Measurements from ENCODE around the gene AIFM1. TPM values are rescaled to one million over a fixed set of nuclear protein-coding genes. Genes with fewer than 3 reads are reported as not detected.

AIFM1 gene
- polyA plus RNA-seq, 1 of the 3 experiments (the other 2 are of a cell fraction): 49.8 TPM

GRCh38 chrX:130211415-130212186 lies 46.0 kb upstream of the AIFM1 start:
- WGBS (ENCODE audit: low lambda C conversion rate): 48% methylated on average over 4 of the region's 4 CpGs
- H3K4me1 ChIP-seq (ENCODE audit: control insufficient read depth in 1 of 2, insufficient read depth in 2 of 2, low read depth in 1 of 2, low read length in 1 of 2): no peaks in the 10 kb centered on the region
- TF ChIP-seq YY1 (IDR thresholded peaks at IDR 0.05; ENCODE audit: low read depth) (no peak), EP300 (IDR thresholded peaks at IDR 0.05; ENCODE audit: borderline replicate concordance in 1 of 2, low read depth in 1 of 2, low read length in 1 of 2) (no peak), POLR2AphosphoS5 (IDR thresholded peaks at IDR 0.05; ENCODE audit: low read depth, low read length) (no peak), NFIC (IDR thresholded peaks at IDR 0.05; ENCODE audit: borderline replicate concordance) (no peak), GATA2 (CRISPR knock-in tag; IDR thresholded peaks at IDR 0.05) (no peak), TCF12 (IDR thresholded peaks at IDR 0.05) (no peak)
- TF ChIP-seq, protein P1, sequence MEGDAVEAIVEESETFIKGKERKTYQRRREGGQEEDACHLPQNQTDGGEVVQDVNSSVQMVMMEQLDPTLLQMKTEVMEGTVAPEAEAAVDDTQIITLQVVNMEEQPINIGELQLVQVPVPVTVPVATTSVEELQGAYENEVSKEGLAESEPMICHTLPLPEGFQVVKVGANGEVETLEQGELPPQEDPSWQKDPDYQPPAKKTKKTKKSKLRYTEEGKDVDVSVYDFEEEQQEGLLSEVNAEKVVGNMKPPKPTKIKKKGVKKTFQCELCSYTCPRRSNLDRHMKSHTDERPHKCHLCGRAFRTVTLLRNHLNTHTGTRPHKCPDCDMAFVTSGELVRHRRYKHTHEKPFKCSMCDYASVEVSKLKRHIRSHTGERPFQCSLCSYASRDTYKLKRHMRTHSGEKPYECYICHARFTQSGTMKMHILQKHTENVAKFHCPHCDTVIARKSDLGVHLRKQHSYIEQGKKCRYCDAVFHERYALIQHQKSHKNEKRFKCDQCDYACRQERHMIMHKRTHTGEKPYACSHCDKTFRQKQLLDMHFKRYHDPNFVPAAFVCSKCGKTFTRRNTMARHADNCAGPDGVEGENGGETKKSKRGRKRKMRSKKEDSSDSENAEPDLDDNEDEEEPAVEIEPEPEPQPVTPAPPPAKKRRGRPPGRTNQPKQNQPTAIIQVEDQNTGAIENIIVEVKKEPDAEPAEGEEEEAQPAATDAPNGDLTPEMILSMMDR (IDR thresholded peaks at IDR 0.05): no peak
- H3K79me2 ChIP-seq (ENCODE audit: insufficient read depth): no peaks in the 10 kb centered on the region
- H3K4me3 ChIP-seq (ENCODE audit: low read depth in 2 of 2, low read length in 1 of 2): no peak overlapping the region
- H3K27me3 ChIP-seq (ENCODE audit: insufficient read depth): peaks cover 4% of the 10 kb centered on the region; the same call in 1 of the 2 replicates
- no peak overlapping the region for H3K4me2 ChIP-seq
- peaks cover 31 to 40% of the 10 kb centered on the region in 2 experiments for H3K36me3 ChIP-seq (replicated peaks in 1 of 2; ENCODE audit: control insufficient read depth in 1 of 2, insufficient read depth in 2 of 2, low read length in 1 of 2)
- no peak overlapping the region for H2AFZ ChIP-seq (ENCODE audit: low read depth)
- ChIA-PET CTCF (interaction anchor here (0.6 kb wide), 1 partner anchor 19 kb away, joined by 3 read pairs; no protein-coding TSS in a partner anchor), POLR2A (no interaction called here)
- no peaks in the 10 kb centered on the region for H3K9me3 ChIP-seq
- no peak for DNase-seq
- no peak overlapping the region for H3K9ac ChIP-seq
- no peaks in the 10 kb centered on the region for H3F3A ChIP-seq (replicated peaks; ENCODE audit: insufficient read depth)
- no peaks in the 10 kb centered on the region for H4K20me1 ChIP-seq (ENCODE audit: insufficient read depth)
- no peaks in the 10 kb centered on the region for H3K9me2 ChIP-seq
- no peak overlapping the region for H3K27ac ChIP-seq (ENCODE audit: low read depth in 2 of 2, low read length in 1 of 2)

DNA sequence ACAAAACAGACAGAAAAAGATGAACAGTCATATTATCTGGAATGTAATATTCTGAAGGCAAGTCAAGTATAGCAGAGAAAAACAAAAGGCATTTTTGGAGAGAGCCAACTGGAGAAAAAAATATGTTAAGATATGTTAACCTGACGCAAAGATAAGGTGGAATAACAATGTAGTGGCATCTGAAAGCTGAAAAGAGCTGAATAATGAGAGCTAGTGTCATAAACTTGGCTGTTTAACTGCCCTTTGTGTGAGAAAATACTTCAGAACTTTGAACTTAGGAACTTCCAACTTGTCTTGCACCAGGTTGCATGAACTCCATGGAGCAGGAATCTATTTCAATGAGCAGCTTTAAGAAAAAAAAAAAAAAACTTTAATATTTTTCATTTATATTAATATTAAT lies 39.0 kb upstream of the AIFM1 start:
- Histone ChIP-seq H3K9me2 (no peaks in the 10 kb centered on the region), H3K4me2 (no peak overlapping the region), H3K27me3 (ENCODE audit: insufficient read depth) (peaks cover 10% of the 10 kb centered on the region; the same call in 1 of the 2 replicates), H3K36me3 (replicated peaks in 1 of 2; ENCODE audit: control insufficient read depth in 1 of 2, insufficient read depth in 2 of 2, low read length in 1 of 2) (peaks cover 9 to 16% of the 10 kb centered on the region in 2 experiments), H3F3A (replicated peaks; ENCODE audit: insufficient read depth) (no peaks in the 10 kb centered on the region), H3K4me1 (ENCODE audit: control insufficient read depth in 1 of 2, insufficient read depth in 2 of 2, low read depth in 1 of 2, low read length in 1 of 2) (no peaks in the 10 kb centered on the region), H3K9me3 (no peaks in the 10 kb centered on the region), H3K9ac (no peak overlapping the region), H2AFZ (ENCODE audit: low read depth) (no peak overlapping the region), H3K4me3 (ENCODE audit: low read depth in 2 of 2, low read length in 1 of 2) (no peak overlapping the region), H3K27ac (ENCODE audit: low read depth in 2 of 2, low read length in 1 of 2) (no peak overlapping the region), H3K79me2 (ENCODE audit: insufficient read depth) (no peaks in the 10 kb centered on the region), H4K20me1 (ENCODE audit: insufficient read depth) (no peaks in the 10 kb centered on the region)
- WGBS (ENCODE audit: low lambda C conversion rate): 40% methylated on average over 1 of the region's 1 CpG
- POLR2A ChIA-PET: no interaction called here
- no peak for DNase-seq
- CTCF ChIA-PET: interaction anchor here (0.6 to 2.0 kb wide), 3 partner anchors 12 to 125 kb away, joined by 3 to 12 read pairs (median 5); no protein-coding TSS in a partner anchor
- TF ChIP-seq MEF2A (IDR thresholded peaks at IDR 0.05; ENCODE audit: borderline replicate concordance, low read depth) (no peak), RFX5 (IDR thresholded peaks at IDR 0.05; ENCODE audit: low read length) (no peak), RAD21 (IDR thresholded peaks at IDR 0.05; ENCODE audit: low read length) (no peak), NRF1 (IDR thresholded peaks at IDR 0.05; ENCODE audit: low read depth, low read length) (no peak), JUND (IDR thresholded peaks at IDR 0.05) (no peak), NFIC (IDR thresholded peaks at IDR 0.05; ENCODE audit: borderline replicate concordance) (no peak), EP300 (IDR thresholded peaks at IDR 0.05; ENCODE audit: borderline replicate concordance in 1 of 2, low read depth in 1 of 2, low read length in 1 of 2) (no peak), POLR2AphosphoS5 (IDR thresholded peaks at IDR 0.05; ENCODE audit: low read depth, low read length) (no peak), FOXM1 (IDR thresholded peaks at IDR 0.05; ENCODE audit: low read depth) (no peak)
- TF ChIP-seq, protein P2, sequence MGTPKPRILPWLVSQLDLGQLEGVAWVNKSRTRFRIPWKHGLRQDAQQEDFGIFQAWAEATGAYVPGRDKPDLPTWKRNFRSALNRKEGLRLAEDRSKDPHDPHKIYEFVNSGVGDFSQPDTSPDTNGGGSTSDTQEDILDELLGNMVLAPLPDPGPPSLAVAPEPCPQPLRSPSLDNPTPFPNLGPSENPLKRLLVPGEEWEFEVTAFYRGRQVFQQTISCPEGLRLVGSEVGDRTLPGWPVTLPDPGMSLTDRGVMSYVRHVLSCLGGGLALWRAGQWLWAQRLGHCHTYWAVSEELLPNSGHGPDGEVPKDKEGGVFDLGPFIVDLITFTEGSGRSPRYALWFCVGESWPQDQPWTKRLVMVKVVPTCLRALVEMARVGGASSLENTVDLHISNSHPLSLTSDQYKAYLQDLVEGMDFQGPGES (IDR thresholded peaks at IDR 0.05; ENCODE audit: low read depth, low read length): no peak
